ENCODE measurements around the gene SASS6.

DNA sequence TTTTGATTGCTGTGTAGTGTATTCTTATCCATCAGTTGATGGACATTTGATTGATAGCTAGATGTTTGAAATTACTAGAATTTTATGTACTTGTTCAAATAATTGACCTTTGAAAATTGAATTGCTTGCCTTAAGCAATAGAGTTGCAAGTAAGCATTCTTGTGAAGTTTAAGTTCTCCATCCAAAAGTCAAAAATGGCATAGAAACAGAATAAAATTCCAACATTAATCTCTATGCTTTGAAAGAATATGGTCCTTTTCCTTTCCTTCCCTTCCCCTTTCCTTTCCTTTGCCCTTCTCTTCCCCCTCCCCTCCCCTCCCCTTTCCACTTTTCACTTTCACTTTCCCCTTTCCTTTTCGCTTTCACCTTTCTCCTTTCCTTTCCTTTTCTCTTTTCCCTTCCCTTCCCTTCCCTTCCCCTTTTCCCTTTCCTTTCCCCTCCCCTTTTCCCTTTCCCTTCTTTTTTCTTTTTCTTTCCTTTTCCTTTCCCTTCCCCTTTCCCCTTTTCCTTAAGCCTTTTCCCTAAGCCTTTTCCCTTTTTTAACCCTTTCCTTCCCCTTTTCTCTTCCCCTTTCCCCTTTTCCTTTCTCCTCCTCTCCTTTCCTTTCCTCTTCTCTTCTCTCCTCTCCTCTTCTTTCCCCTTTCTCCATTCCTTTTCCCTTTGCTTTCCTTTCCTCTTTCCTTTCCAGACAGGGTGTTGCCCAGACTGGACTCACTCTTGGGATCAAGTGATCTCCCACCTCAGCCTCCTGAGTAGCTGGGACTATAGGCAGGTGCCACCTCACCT lies 67.4 kb downstream of the SASS6 start:
- TF ChIP-seq, protein P1, sequence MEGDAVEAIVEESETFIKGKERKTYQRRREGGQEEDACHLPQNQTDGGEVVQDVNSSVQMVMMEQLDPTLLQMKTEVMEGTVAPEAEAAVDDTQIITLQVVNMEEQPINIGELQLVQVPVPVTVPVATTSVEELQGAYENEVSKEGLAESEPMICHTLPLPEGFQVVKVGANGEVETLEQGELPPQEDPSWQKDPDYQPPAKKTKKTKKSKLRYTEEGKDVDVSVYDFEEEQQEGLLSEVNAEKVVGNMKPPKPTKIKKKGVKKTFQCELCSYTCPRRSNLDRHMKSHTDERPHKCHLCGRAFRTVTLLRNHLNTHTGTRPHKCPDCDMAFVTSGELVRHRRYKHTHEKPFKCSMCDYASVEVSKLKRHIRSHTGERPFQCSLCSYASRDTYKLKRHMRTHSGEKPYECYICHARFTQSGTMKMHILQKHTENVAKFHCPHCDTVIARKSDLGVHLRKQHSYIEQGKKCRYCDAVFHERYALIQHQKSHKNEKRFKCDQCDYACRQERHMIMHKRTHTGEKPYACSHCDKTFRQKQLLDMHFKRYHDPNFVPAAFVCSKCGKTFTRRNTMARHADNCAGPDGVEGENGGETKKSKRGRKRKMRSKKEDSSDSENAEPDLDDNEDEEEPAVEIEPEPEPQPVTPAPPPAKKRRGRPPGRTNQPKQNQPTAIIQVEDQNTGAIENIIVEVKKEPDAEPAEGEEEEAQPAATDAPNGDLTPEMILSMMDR (IDR thresholded peaks at IDR 0.05): no peak
- TF ChIP-seq POLR2AphosphoS5 (IDR thresholded peaks at IDR 0.05): no peak

All from stomach (tissue), 4 donors.